ENCODE results near the gene PLCG1.
A peak's percentile ranks its signal among the peaks of the same experiment; 100 is the strongest.
"Not testable (repeated sequence)": the region's sequence is repeated elsewhere in the genome, so short reads cannot be mapped to it uniquely, and the experiment has no call there.

Gene PLCG1

GRCh38 chr20:41124451-41125094, 12.8 kb upstream of the PLCG1 start:
- no peak for DNase-seq

DNA sequence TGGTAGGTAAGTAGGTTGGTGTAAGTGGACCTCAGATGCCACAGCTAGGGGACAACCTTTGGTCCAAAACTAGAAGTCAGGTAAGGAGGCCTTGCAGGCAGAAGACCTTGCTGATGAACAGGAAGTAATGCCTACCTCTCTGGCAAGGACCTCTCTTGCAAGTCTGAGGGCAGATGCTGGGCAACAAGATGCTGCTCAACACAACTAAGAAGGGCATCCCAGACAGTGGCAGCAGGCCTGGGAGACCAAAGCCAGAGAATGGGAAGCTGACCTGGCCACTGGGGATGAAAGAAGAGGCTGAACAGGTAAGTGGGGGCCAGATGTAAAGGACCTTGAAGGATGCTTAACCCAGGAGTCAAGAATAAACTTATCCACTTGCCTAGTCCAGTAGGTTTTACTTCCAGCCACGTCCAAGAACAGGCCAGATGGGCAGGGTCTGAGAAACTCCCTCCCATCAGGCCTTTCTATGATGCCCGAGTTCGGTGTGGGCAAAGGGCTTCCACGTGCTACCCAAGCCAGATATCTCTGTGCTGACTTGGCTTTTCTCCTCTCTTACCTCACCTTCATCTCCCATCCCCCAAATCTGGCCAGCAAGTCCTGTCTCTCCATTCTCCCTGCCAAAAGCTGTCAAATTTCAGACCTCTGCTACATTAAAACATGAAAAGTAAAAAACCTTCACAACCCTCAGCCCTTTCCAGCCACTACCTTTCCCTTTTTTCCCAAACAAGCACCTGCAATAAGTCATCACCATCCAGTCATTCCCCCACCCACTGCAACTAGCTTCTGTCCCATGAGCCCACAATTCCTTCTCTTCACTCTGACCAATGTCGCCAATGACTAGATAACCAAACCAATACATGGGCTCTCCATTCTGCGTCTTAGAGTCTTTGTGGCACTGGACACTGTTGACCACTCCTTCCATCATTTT, 11.5 kb upstream of the PLCG1 start:
- no peak for DNase-seq

GRCh38 chr20:41126719-41127118, 10.6 kb upstream of the PLCG1 start:
- no peak for DNase-seq

GRCh38 chr20:41128317-41128716, 9.0 kb upstream of the PLCG1 start:
- not testable (repeated sequence) for DNase-seq

DNA sequence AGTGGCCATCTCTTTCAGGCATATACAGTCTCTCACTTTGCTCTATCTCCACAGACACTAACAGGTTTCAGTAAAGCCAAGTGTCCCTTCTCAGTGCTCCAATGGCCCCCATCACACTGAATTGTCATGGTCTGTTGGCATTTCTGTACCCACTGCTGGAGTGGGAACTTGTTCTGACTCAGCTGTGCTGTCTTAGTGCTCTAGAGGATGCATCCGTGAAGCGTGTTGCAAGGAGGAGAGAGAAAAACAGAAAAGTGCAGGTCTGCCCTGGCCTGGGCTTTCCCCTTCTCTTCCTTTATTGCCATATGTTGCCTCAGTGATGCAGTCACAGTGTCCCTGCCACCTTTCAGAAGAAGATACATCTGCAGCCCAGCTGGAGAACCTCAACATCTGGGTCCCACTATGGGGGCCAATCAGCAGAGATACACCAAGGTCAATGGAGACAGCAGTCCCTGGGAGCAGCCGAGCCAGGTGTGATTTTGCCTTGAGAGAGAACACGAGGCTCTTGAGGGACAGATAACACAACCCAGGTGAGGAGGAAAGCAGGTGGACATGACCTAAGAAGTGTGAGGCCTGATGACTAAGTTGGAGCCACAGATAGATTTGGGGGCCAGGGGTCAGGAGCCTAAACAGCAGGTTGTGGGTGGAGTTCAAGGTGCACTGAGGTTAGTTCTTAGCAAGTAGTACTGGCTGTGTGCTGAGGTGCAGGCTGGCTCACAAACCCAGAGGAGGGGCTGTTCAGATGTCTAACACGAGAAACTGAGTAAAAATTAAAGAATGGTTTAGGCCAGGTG, 5.6 kb upstream of the PLCG1 start:
- no peak for DNase-seq

- DNase-seq: not testable (repeated sequence)
Measured at GRCh38 chr20:41132388-41132775, 5.0 kb upstream of the PLCG1 start.

- peak in 1 of 51 donors; percentile 38 for DNase-seq
Measured at GRCh38 chr20:41133709-41134361, 3.5 kb upstream of the PLCG1 start.

DNA sequence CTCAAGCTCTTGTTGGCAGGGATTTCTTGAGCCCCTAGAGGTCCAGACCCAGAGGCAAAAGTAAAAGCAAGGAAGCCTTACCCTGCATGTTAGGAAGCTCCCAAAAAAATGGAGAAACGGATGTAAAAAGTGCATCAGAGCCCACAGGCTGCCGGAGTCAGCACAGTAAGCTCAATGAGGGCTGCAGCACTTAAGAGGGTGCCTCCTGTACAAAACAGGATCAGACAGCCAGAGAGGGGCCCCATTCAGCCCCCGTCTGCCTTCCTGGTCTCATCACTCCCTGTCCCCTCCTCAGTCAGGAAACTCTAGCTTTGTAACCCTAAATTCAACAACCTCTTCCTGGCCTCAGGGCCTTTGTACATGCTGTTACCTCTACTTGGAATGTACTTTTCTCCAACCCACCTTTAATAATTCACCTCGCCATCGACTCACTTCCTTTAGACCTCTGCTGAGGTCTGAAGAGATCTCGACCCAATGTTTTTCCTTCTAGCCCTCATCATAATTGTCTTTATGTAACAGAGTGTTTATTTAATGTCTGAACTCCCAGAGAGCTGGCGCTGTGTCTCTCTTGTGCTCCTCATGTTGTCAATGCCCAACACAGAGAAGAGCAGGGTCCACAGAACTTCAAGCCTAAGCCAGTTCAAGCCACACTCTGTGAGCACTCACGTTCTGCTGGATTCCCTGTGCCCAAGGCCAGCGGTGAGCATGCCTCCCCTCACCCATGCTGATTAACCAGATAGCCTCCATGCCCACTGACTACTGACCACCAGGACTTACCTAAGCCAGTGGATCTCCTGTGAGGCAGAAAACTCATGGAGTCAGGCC, 2.8 kb upstream of the PLCG1 start:
- DNase-seq: no peak

GRCh38 chr20:41135187-41135887, 2.0 kb upstream of the PLCG1 start:
- peak in 10 of 51 donors; percentile 8 to 31 (median 20) for DNase-seq

GRCh38 chr20:41135888-41136679, 1.3 kb upstream of the PLCG1 start:
- DNase-seq: no peak

- peak in 38 of 51 donors; percentile 31 to 87 (median 60) for DNase-seq
Measured at GRCh38 chr20:41137614-41138474, 501 bp downstream of the PLCG1 start.

GRCh38 chr20:41138475-41139226, 1.3 kb downstream of the PLCG1 start:
- DNase-seq: peak in 2 of 51 donors; percentile 20 to 40

DNA sequence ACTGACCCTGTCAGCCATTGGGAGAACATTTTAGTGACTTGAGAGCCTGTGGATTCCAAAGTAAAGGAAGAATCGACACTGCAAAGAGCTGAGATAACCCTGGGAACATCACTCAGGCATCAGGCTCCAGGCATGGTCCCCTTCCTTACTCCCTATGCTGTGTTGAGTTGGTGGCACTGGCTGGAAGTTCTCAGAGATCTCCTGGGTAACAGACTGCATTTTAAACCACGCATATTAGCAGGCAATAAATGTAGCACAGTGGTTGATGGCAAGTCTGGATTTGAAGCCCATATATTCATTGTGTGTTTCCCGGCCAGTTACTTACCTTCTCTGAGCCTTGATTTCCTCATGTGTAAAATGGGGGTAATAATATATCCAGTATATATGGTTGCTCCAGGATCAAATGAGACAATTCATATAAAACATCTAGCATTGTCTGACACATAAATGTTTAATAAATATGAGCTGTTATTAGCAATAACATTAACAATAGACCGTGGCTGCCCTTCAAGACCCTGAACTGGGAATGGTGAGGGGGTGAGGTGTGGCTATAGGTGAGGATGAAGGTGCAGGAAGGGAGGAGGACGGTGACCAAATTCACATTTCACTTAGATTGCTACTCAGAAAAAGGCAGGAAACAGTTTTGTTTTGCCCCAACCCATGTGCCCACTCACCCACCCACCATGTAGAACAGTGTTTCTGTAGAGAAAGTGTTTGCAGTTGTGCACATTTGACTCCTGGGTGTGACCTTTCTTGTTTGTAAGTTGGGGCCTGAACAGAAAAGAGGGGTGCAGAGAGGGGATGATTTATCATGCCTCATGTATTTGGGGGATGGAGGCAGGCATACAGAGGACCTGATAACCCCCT, 2.1 kb downstream of the PLCG1 start:
- no peak for DNase-seq

DNA sequence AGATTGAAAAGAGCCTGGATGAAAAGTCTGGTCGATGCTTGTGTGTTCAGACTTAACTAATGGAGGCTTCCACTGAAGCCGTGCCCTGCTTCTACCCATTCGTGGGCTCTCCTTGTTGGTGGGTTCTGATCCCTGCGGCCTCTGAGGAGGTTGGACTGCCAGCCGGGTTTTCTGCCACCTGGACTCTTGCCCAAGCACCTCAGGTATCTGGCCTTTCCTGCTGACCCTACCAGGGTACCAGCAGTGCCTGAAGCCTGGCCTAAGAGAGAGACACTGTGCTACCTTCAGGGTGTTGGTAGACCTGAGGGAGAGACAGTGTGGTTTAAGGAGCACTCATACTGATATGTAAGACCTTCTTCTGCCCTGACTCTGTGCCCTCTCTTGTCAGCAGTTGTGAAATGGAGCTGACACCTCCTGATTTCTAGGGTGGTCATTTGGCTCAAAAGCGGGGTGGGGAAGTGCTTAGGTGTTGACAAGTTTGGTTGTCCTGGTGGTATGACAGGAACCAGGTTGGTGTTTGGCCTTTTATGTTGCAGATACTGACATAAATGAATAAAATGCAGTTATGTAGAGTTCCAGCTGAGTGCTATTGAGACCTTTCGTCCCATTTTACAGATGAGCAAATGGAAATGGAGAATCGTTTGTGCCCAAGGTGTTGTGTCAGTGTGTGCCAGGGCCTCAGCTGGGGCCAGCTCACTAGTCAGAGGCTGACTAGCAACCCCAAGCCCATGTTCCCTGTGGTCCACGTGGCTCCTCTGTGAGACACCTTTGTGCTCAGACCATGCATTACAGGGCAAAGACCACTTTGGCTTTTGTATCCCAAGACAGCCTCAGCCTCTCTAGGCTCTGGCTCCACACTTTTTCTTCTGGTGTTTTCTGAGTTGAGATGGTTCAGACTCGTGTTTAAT, 3.1 kb downstream of the PLCG1 start:
- DNase-seq: no peak

Measured in hypothalamus (tissue), 51 donors.